ENCODE data around the gene FZD4. TPM values are rescaled to one million over a fixed set of nuclear protein-coding genes. Genes with fewer than 3 reads are reported as not detected.
A peak's percentile ranks its signal among the peaks of the same experiment; 100 is the strongest.

FZD4 gene
- total and polyA plus RNA-seq, 12 donors = 8.0 to 52.5 (median 20.8) TPM

GRCh38 chr11:86934582-86934900 is 20.7 kb downstream of the FZD4 start:
- TF ChIP-seq POLR2A (IDR thresholded peaks at IDR 0.05) (no peak), CTCF (IDR thresholded peaks at IDR 0.05) (no peak)
- H3K27ac ChIP-seq = peak overlapping the region in 1 of 5 donors; percentile 19
- H3K9me3 ChIP-seq (replicated peaks in 1 of 3) = no peaks in the 10 kb centered on the region
- no peak overlapping the region for H3K4me3 ChIP-seq
- no peak for DNase-seq
- no peaks in the 10 kb centered on the region for H3K27me3 ChIP-seq
- intact Hi-C loops (cut with DNase I) = loop anchor here in 1 of 2 donors (10.0 kb wide), 1 partner anchor 490 kb away; no protein-coding TSS in a partner anchor
- H3K4me1 ChIP-seq (replicated peaks in 1 of 2) = peaks cover 31 to 58% of the 10 kb centered on the region in 2 donors
- no peaks in the 10 kb centered on the region for H3K36me3 ChIP-seq (replicated peaks in 1 of 2)

- TF ChIP-seq POLR2A (IDR thresholded peaks at IDR 0.05) (no peak), CTCF (IDR thresholded peaks at IDR 0.05) (no peak)
- Histone ChIP-seq H3K4me1 (replicated peaks in 1 of 2) (peaks cover 31 to 55% of the 10 kb centered on the region in 2 donors), H3K27me3 (no peaks in the 10 kb centered on the region), H3K27ac (no peak overlapping the region), H3K9me3 (replicated peaks in 1 of 3) (no peaks in the 10 kb centered on the region), H3K36me3 (replicated peaks in 1 of 2) (no peaks in the 10 kb centered on the region), H3K4me3 (no peak overlapping the region)
- 69 to 85% (median 76%) methylated on average over 7 of the region's 7 CpGs for WGBS, 4 donors
- no peak for DNase-seq
- intact Hi-C loops (cut with DNase I) = loop anchor here in 1 of 2 donors (10.0 kb wide), 1 partner anchor 491 kb away; no protein-coding TSS in a partner anchor
Measured at GRCh38 chr11:86933891-86934581, 21.2 kb downstream of the FZD4 start.

- H3K4me1 ChIP-seq (replicated peaks in 1 of 2) = peaks cover 31 to 50% of the 10 kb centered on the region in 2 donors
Measured at GRCh38 chr11:86932924-86933875, 22.0 kb downstream of the FZD4 start.

More at GRCh38 chr11:86932924-86933875, 22.0 kb downstream of the FZD4 start:
- no peaks in the 10 kb centered on the region for H3K27me3 ChIP-seq
- H3K27ac ChIP-seq = peak overlapping the region in 2 of 5 donors; percentile 38 to 71
- 81 to 89% (median 82%) methylated on average over 11 of the region's 11 CpGs for WGBS, 4 donors
- no peak overlapping the region for H3K4me3 ChIP-seq
- intact Hi-C loops (cut with DNase I) = loop anchor here in 1 of 2 donors (10.0 kb wide), 1 partner anchor 492 kb away; no protein-coding TSS in a partner anchor
- H3K36me3 ChIP-seq (replicated peaks in 1 of 2) = no peaks in the 10 kb centered on the region
- TF ChIP-seq POLR2A (IDR thresholded peaks at IDR 0.05) (no peak), CTCF (IDR thresholded peaks at IDR 0.05) (no peak)
- no peak for DNase-seq
- H3K9me3 ChIP-seq (replicated peaks in 1 of 3) = no peaks in the 10 kb centered on the region

Data from adrenal gland (tissue), 12 donors.